CD14-positive monocyte (primary cell): ENCODE results near the gene LAGE3. TPM values are rescaled to one million over a fixed set of nuclear protein-coding genes. Genes with fewer than 3 reads are reported as not detected.

Experiments used
- DNase-seq, 3 donors: peaks; one replicate each; pipeline ENCODE4 v3.0.0-alpha.2; 2011 to 2022
- H2AFZ ChIP-seq: 2 replicates; pipeline ENCODE4 v1.6.0; 2012; ENCODE audit warnings: mild to moderate bottlenecking, low read depth, low read length, inconsistent platforms; ENCODE audit not compliant: insufficient read depth, poor library complexity, severe bottlenecking
- H3K27ac ChIP-seq, 2 donors: 1 replicate in 1 of 2; 2 replicates in 1 of 2; pipeline ENCODE4 v1.5.1; 2012 to 2013; ENCODE audit warnings: low read length in 2 of 2, control low read depth in 1 of 2, inconsistent platforms in 1 of 2, low read depth in 1 of 2, mild to moderate bottlenecking in 1 of 2
- H3K27me3 ChIP-seq, 2 donors: one replicate each; pipeline versions ENCODE4 v1.6.0 to v1.6.1; 2011 to 2013; ENCODE audit warnings: low read length in 2 of 2; ENCODE audit not compliant: control insufficient read depth in 2 of 2, insufficient read depth in 2 of 2
- H3K36me3 ChIP-seq, 2 donors: replicated peaks in 1 of 2; 1 replicate in 1 of 2; 2 replicates in 1 of 2; pipeline versions ENCODE4 v1.5.1 to v1.6.1; 2012 to 2013; ENCODE audit warnings: low read length in 2 of 2, control low read depth in 1 of 2, inconsistent platforms in 1 of 2, mild to moderate bottlenecking in 1 of 2; ENCODE audit not compliant: insufficient read depth in 2 of 2, control insufficient read depth in 1 of 2
- H3K4me1 ChIP-seq, 2 donors: 1 replicate in 1 of 2; 2 replicates in 1 of 2; pipeline versions ENCODE4 v1.5.1 to v1.6.1; 2012 to 2013; ENCODE audit warnings: low read length in 2 of 2, control low read depth in 1 of 2, inconsistent platforms in 1 of 2, mild to moderate bottlenecking in 1 of 2, moderate library complexity in 1 of 2; ENCODE audit not compliant: insufficient read depth in 2 of 2, control insufficient read depth in 1 of 2
- H3K4me2 ChIP-seq: replicated peaks from 2 replicates; pipeline ENCODE3; 2012; ENCODE audit warnings: low read length, moderate library complexity, mild to moderate bottlenecking; ENCODE audit not compliant: poor library complexity, severe bottlenecking; ENCODE audit errors: extremely low read depth
- H3K4me3 ChIP-seq, 3 experiments: fragments of 200-600 bp in 1 of 3; sonication (generic) in 1 of 3; replicated peaks in 1 of 3; 1 replicate in 2 of 3; 2 replicates in 1 of 3; pipeline ENCODE4 v1.5.1; 2011 to 2013; ENCODE audit warnings: low read length in 3 of 3, mild to moderate bottlenecking in 3 of 3, control low read depth in 2 of 3, low read depth in 2 of 3, inconsistent platforms in 1 of 3, moderate library complexity in 1 of 3
- H3K79me2 ChIP-seq: 2 replicates; pipeline ENCODE4 v1.6.0; 2012; ENCODE audit warnings: mild to moderate bottlenecking, control low read depth, inconsistent platforms, low read length, moderate library complexity; ENCODE audit not compliant: insufficient read depth
- H3K9ac ChIP-seq: 2 replicates; pipeline ENCODE4 v1.6.0; 2017; ENCODE audit warnings: low read length, mild to moderate bottlenecking; ENCODE audit not compliant: insufficient read depth, poor library complexity, severe bottlenecking
- H3K9me3 ChIP-seq, 2 donors: replicated peaks in 1 of 2; 1 replicate in 1 of 2; 2 replicates in 1 of 2; pipeline versions ENCODE4 v1.5.1 to v1.6.1; 2012 to 2013; ENCODE audit warnings: low read length in 2 of 2, control low read depth in 1 of 2; ENCODE audit not compliant: control insufficient read depth in 1 of 2, insufficient read depth in 1 of 2
- H4K20me1 ChIP-seq: 2 replicates; pipeline ENCODE4 v1.6.0; 2012; ENCODE audit warnings: mild to moderate bottlenecking, low read length, control low read depth, moderate library complexity; ENCODE audit not compliant: insufficient read depth
- H3K27ac Mint-ChIP-seq, 7 donors: one replicate each; pipeline ENCODE4 v1.8.0; 2020; ENCODE audit warnings: mild to moderate bottlenecking in 7 of 7, mixed read lengths in 7 of 7, moderate library complexity in 6 of 7, inconsistent platforms in 2 of 7
- H3K27me3 Mint-ChIP-seq, 3 donors: one replicate each; pipeline ENCODE4 v1.8.0; 2021 to 2022; ENCODE audit warnings: low read depth in 3 of 3, mild to moderate bottlenecking in 3 of 3, mixed read lengths in 3 of 3, moderate library complexity in 3 of 3, inconsistent platforms in 1 of 3
- H3K36me3 Mint-ChIP-seq, 2 donors: one replicate each; pipeline ENCODE4 v1.8.0; 2020; ENCODE audit warnings: mixed read lengths in 2 of 2, inconsistent platforms in 1 of 2, mild to moderate bottlenecking in 1 of 2
- H3K4me1 Mint-ChIP-seq: one replicate; pipeline ENCODE4 v1.8.0; 2020; ENCODE audit warnings: mild to moderate bottlenecking, mixed read lengths
- H3K4me3 Mint-ChIP-seq, 2 donors: one replicate each; pipeline ENCODE4 v1.8.0; 2020; ENCODE audit warnings: mild to moderate bottlenecking in 2 of 2, mixed read lengths in 2 of 2, moderate library complexity in 1 of 2
- H3K9me3 Mint-ChIP-seq, 7 donors: one replicate each; pipeline ENCODE4 v1.8.0; 2020 to 2022; ENCODE audit warnings: mixed read lengths in 7 of 7, mild to moderate bottlenecking in 6 of 7, moderate library complexity in 6 of 7, inconsistent platforms in 2 of 7
- CTCF ChIP-seq: fragments of 200-600 bp; IDR thresholded peaks from one replicate; pipeline ENCODE4 v1.8.0; 2022; ENCODE audit warnings: antibody characterized with exemption, mild to moderate bottlenecking
- WGBS: methylation state at CpG from one replicate; pipeline ENCODE4 v1.1.5; 2013; ENCODE audit warnings: missing lambda C conversion rate; ENCODE audit not compliant: insufficient coverage; 5-methylcytosine and 5-hydroxymethylcytosine counted together
- intact Hi-C, 2 donors: fragments of 100-400 bp; cut with micrococcal nuclease; formaldehyde crosslinking; loops; one replicate each; pipeline versions ENCODE4 v1.15.0 to v1.15.1; 2023
- polyA plus RNA-seq, 3 donors: library from polyadenylated mRNA; depleted of rRNA in 1 of 3; unstranded in 2 of 3; stranded (reverse) in 1 of 3; fragments of 300-500 nt in 2 of 3; fragments of >200 nt in 1 of 3; fragmentation: Illumina TruSeq in 2 of 3; gene quantifications; 1 replicate in 2 of 3; 2 replicates in 1 of 3; pipeline ENCODE4 v1.2.3, GENCODE V29; 2012 to 2021

Gene LAGE3
- polyA plus RNA-seq, 3 donors, result 12.4 to 30.9 (median 18.6) TPM

- H3K27me3 ChIP-seq, result no peaks in the 10 kb centered on the region
- H3K79me2 ChIP-seq, result no peaks in the 10 kb centered on the region
- Mint-ChIP-seq H3K27me3 (peaks cover 0 to 25% (median 2%) of the 10 kb centered on the region in 3 donors), H3K4me1 (peaks cover 7% of the 10 kb centered on the region), H3K27ac (peak overlapping the region in 3 of 7 donors; percentile 58 to 69 (median 65)), H3K36me3 (no peaks in the 10 kb centered on the region), H3K9me3 (peaks cover 0 to 6% (median 2%) of the 10 kb centered on the region in 7 donors), H3K4me3 (no peak overlapping the region)
- intact Hi-C loops, result loop anchor here in 1 of 2 donors (5.0 kb wide), 1 partner anchor 35 kb away; the partner anchor contains the start of gene FAM50A
- DNase-seq, result no peak
- WGBS, result 96% methylated on average over 4 of the region's 8 CpGs
- no peaks in the 10 kb centered on the region for H4K20me1 ChIP-seq
- H3K4me3 ChIP-seq, result no peak overlapping the region
- peaks cover 15 to 19% of the 10 kb centered on the region in 2 donors for H3K4me1 ChIP-seq
- H3K4me2 ChIP-seq, result no peak overlapping the region
- H3K9me3 ChIP-seq, result no peaks in the 10 kb centered on the region
- H2AFZ ChIP-seq, result no peak overlapping the region
- no peaks in the 10 kb centered on the region for H3K36me3 ChIP-seq
- H3K27ac ChIP-seq, result no peak overlapping the region
- no peak overlapping the region for H3K9ac ChIP-seq
- TF ChIP-seq CTCF, result no peak
Measured at GRCh38 chrX:154476821-154477220, 2.3 kb downstream of the LAGE3 start.

- peaks cover 0 to 4% of the 10 kb centered on the region in 2 donors for H3K9me3 ChIP-seq
- no peak for DNase-seq
- Mint-ChIP-seq H3K36me3 (no peaks in the 10 kb centered on the region), H3K27me3 (peaks cover 0 to 10% (median 2%) of the 10 kb centered on the region in 3 donors), H3K4me3 (no peak overlapping the region), H3K9me3 (peaks cover 0 to 14% (median 2%) of the 10 kb centered on the region in 7 donors), H3K27ac (no peak overlapping the region), H3K4me1 (peaks cover 4% of the 10 kb centered on the region)
- H2AFZ ChIP-seq, result no peak overlapping the region
- no peak overlapping the region for H3K4me2 ChIP-seq
- peaks cover 6 to 8% of the 10 kb centered on the region in 2 donors for H3K4me1 ChIP-seq
- H3K27me3 ChIP-seq, result no peaks in the 10 kb centered on the region
- no peak overlapping the region for H3K9ac ChIP-seq
- no peak for TF ChIP-seq CTCF
- no peaks in the 10 kb centered on the region for H3K36me3 ChIP-seq
- intact Hi-C loops, result no loop called here
- no peaks in the 10 kb centered on the region for H4K20me1 ChIP-seq
- no peak overlapping the region for H3K27ac ChIP-seq
- no peaks in the 10 kb centered on the region for H3K79me2 ChIP-seq
- no peak overlapping the region for H3K4me3 ChIP-seq
- 77% methylated on average over 3 of the region's 7 CpGs for WGBS
Measured at GRCh38 chrX:154473683-154474082, 5.4 kb downstream of the LAGE3 start.
